ENCODE measurements around the gene RSBN1L.

RSBN1L gene

GRCh38 chr7:77653572-77653971, 42.7 kb upstream of the RSBN1L start:
- no peak overlapping the region for H3K4me3 ChIP-seq (IDR thresholded peaks at IDR 0.05; ENCODE audit: insufficient read depth, low read depth, low read length)
- H2AFZ ChIP-seq (ENCODE audit: low read depth), result no peak overlapping the region
- TF ChIP-seq, protein P1, sequence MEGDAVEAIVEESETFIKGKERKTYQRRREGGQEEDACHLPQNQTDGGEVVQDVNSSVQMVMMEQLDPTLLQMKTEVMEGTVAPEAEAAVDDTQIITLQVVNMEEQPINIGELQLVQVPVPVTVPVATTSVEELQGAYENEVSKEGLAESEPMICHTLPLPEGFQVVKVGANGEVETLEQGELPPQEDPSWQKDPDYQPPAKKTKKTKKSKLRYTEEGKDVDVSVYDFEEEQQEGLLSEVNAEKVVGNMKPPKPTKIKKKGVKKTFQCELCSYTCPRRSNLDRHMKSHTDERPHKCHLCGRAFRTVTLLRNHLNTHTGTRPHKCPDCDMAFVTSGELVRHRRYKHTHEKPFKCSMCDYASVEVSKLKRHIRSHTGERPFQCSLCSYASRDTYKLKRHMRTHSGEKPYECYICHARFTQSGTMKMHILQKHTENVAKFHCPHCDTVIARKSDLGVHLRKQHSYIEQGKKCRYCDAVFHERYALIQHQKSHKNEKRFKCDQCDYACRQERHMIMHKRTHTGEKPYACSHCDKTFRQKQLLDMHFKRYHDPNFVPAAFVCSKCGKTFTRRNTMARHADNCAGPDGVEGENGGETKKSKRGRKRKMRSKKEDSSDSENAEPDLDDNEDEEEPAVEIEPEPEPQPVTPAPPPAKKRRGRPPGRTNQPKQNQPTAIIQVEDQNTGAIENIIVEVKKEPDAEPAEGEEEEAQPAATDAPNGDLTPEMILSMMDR (conservative IDR thresholded peaks at IDR 0.05; ENCODE audit: low read depth, low read length), result no peak
- no peaks in the 10 kb centered on the region for H3K36me3 ChIP-seq (ENCODE audit: insufficient read depth)
- H3K27me3 ChIP-seq (ENCODE audit: insufficient read depth, low read depth), result no peaks in the 10 kb centered on the region
- H3K79me2 ChIP-seq (ENCODE audit: insufficient read depth, low read depth), result no peaks in the 10 kb centered on the region
- H3K27ac ChIP-seq, result no peak overlapping the region
- no peaks in the 10 kb centered on the region for H4K20me1 ChIP-seq (ENCODE audit: insufficient read depth)
- H3K4me1 ChIP-seq (ENCODE audit: low read depth, poor library complexity, severe bottlenecking), result peaks cover 5% of the 10 kb centered on the region
- no peak overlapping the region for H3K9ac ChIP-seq
- no peak overlapping the region for H3K4me2 ChIP-seq

GRCh38 chr7:77655356-77655755, 40.9 kb upstream of the RSBN1L start:
- TF ChIP-seq, protein P1 (conservative IDR thresholded peaks at IDR 0.05; ENCODE audit: low read depth, low read length), result no peak
- H3K27ac ChIP-seq, result no peak overlapping the region
- H4K20me1 ChIP-seq (ENCODE audit: insufficient read depth), result no peaks in the 10 kb centered on the region
- H3K27me3 ChIP-seq (ENCODE audit: insufficient read depth, low read depth), result no peaks in the 10 kb centered on the region
- no peak overlapping the region for H3K4me3 ChIP-seq (IDR thresholded peaks at IDR 0.05; ENCODE audit: insufficient read depth, low read depth, low read length)
- peaks cover 5% of the 10 kb centered on the region for H3K4me1 ChIP-seq (ENCODE audit: low read depth, poor library complexity, severe bottlenecking)
- H3K36me3 ChIP-seq (ENCODE audit: insufficient read depth), result no peaks in the 10 kb centered on the region
- H3K9ac ChIP-seq, result no peak overlapping the region
- no peak overlapping the region for H2AFZ ChIP-seq (ENCODE audit: low read depth)
- no peaks in the 10 kb centered on the region for H3K79me2 ChIP-seq (ENCODE audit: insufficient read depth, low read depth)
- no peak overlapping the region for H3K4me2 ChIP-seq

DNA sequence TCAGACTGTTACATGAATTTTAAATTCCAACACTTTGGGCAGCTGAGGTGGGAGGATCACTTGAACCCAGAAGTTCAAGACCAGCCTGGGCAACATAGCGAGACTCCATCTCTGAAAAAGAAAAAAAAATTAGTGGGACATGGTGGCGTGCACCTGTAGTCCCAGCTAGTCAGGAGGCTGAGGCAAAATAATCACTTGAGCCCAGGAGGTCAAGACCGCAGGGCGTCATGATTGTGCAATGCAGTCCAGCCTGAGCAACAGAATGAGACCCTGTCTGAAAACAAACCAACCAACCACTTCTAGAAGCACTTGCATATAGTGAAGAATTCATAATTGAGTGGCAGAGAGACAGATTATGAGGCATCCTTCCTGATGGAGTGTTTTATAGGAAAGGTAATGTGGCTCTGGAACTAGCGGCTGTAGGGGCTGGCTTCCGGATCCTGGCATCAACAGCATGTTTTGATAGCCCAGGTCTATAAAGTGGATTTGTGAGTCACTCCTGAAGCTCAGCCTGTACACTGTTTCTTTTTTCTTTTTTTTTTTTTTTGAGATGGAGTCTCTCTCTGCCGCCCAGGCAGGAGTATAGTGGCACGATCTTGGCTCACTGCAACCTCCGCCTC, 40.3 kb upstream of the RSBN1L start:
- Histone ChIP-seq H2AFZ (ENCODE audit: low read depth) (no peak overlapping the region), H3K27me3 (ENCODE audit: insufficient read depth, low read depth) (no peaks in the 10 kb centered on the region), H4K20me1 (ENCODE audit: insufficient read depth) (no peaks in the 10 kb centered on the region), H3K4me3 (IDR thresholded peaks at IDR 0.05; ENCODE audit: insufficient read depth, low read depth, low read length) (no peak overlapping the region), H3K27ac (no peak overlapping the region), H3K79me2 (ENCODE audit: insufficient read depth, low read depth) (no peaks in the 10 kb centered on the region), H3K4me1 (ENCODE audit: low read depth, poor library complexity, severe bottlenecking) (peaks cover 5% of the 10 kb centered on the region), H3K9ac (no peak overlapping the region), H3K4me2 (no peak overlapping the region), H3K36me3 (ENCODE audit: insufficient read depth) (no peaks in the 10 kb centered on the region)
- TF ChIP-seq, protein P1 (conservative IDR thresholded peaks at IDR 0.05; ENCODE audit: low read depth, low read length), result no peak

DNA sequence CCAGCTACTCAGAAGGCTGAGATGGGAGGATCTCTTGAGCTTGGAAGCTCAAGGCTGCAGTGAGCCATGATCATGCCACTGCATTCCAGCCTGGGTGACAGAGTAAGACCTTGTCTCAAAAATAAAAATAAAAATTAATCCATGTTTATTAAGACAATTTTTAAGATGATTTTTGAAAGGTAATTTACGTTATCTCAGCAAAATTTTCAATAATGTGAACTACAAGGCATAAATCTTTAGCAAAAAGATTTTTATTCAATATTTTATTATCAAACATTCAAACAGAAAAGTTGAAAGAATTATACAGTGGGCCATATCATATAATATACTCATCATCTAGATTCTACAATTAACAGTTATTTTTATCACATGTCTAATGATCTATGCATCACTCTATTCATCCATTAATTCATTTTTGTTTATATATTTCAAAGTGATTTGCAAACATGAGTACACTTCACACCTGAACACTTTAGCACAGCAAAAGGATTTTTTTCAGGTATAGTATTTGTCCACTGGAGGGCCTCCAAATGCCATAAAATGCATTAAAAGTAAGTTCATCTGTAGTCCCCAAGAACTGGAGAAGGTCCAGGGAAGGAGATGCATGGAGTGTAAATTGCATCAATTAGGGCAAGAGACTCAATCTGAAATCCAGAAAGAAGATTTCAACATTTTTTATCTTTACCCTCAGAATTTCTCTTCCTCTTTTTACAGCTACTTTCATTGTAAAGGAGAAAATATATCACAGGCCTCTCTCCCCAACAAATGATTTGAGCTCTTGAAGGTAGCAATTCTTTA, 38.6 kb upstream of the RSBN1L start:
- Histone ChIP-seq H4K20me1 (ENCODE audit: insufficient read depth) (no peaks in the 10 kb centered on the region), H3K79me2 (ENCODE audit: insufficient read depth, low read depth) (no peaks in the 10 kb centered on the region), H3K4me2 (no peak overlapping the region), H3K4me1 (ENCODE audit: low read depth, poor library complexity, severe bottlenecking) (no peaks in the 10 kb centered on the region), H3K36me3 (ENCODE audit: insufficient read depth) (no peaks in the 10 kb centered on the region), H3K9ac (no peak overlapping the region), H3K27me3 (ENCODE audit: insufficient read depth, low read depth) (no peaks in the 10 kb centered on the region), H3K27ac (no peak overlapping the region), H2AFZ (ENCODE audit: low read depth) (no peak overlapping the region), H3K4me3 (IDR thresholded peaks at IDR 0.05; ENCODE audit: insufficient read depth, low read depth, low read length) (no peak overlapping the region)
- TF ChIP-seq, protein P1 (conservative IDR thresholded peaks at IDR 0.05; ENCODE audit: low read depth, low read length), result peak; percentile 75

Data from KMS-11 (cell line).